Testis (tissue), 2 donors: ENCODE data around the gene SARS2.

Experiments used
- CTCF ChIP-seq, 3 experiments: fragments of 450-650 bp in 2 of 3; fragments of 200-600 bp in 1 of 3; sonication (generic) in 1 of 3; IDR thresholded peaks; one replicate each; pipeline ENCODE4 v1.5.1; 2016 to 2019; ENCODE audit warnings: antibody characterized with exemption in 3 of 3, mild to moderate bottlenecking in 2 of 3, moderate library complexity in 1 of 3
- POLR2A ChIP-seq: fragments of 450-650 bp; IDR thresholded peaks from one replicate; pipeline ENCODE4 v1.6.1; 2017; ENCODE audit warnings: antibody characterized with exemption, mild to moderate bottlenecking, moderate library complexity

- TF ChIP-seq POLR2A: no peak
- TF ChIP-seq CTCF (IDR thresholded peaks at IDR 0.05): no peak
These were observed 41.7 kb downstream of the SARS2 start for GRCh38 chr19:38888876-38889275.
